Measurements from ENCODE around the gene BHMT. TPM values are rescaled to one million over a fixed set of nuclear protein-coding genes. Genes with fewer than 3 reads are reported as not detected.
"Not testable (repeated sequence)": the region's sequence is repeated elsewhere in the genome, so short reads cannot be mapped to it uniquely, and the experiment has no call there.

BHMT gene
- total RNA-seq, 2 donors from 2014 or later, result 0.81 to 1.3 TPM

DNA sequence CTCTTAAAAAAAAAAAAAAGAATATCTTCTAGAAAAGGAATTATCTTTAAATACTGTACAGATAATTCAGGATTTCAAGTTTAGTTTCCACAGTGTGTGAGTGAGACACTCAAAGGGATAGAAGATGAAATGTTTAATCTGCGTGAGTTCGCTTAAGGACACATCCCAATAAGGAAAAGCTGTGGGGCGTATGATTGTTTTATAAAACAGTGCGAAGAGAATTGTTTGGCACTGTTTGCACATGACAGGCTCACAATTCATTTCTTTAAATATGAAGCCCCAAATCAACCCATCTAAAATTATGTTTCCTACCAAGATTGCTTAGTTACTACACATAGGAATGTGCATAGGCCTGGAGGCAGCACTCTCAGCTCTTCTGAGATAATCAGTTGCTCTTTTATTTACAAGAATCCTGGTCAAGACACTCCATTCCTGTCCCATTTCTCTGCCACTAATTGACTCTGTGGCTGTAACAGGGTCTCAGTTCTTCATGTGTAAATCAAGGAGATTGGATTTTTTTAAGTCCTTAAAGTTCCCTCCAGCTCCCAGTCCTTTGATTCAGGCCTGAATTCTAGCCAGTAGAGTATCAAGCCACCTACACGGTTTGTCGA lies 60.1 kb downstream of the BHMT start:
- Histone ChIP-seq H3K27me3 (ENCODE audit: control insufficient read depth, insufficient read depth, low read length, poor library complexity, severe bottlenecking) (no peaks in the 10 kb centered on the region), H3K36me3 (ENCODE audit: control insufficient read depth, insufficient read depth, low read length) (no peaks in the 10 kb centered on the region), H3K9ac (ENCODE audit: extremely low read depth, low read length, poor library complexity, severe bottlenecking) (no peak overlapping the region), H3K4me1 (ENCODE audit: control insufficient read depth, insufficient read depth, low read length) (peaks cover 9% of the 10 kb centered on the region), H3K4me3 (ENCODE audit: low read length) (no peak overlapping the region), H3K27ac (ENCODE audit: low read depth, low read length) (no peak overlapping the region), H3K9me3 (ENCODE audit: control insufficient read depth, low read length) (no peaks in the 10 kb centered on the region)
- no peaks in the 10 kb centered on the region for H3K9me3 Mint-ChIP-seq
- no peaks in the 10 kb centered on the region for H3K36me3 Mint-ChIP-seq (ENCODE audit: low read depth)
- peak overlapping the region; percentile 71 for H3K27ac Mint-ChIP-seq
- no peak overlapping the region for H3K4me3 Mint-ChIP-seq
- peaks cover 22% of the 10 kb centered on the region for H3K4me1 Mint-ChIP-seq
- DNase-seq, result no peak
- 89 to 91% methylated on average over 5 to 6 of the region's 6 CpGs for WGBS, 2 experiments (ENCODE audit: insufficient coverage in 1 of 2, insufficient read length in 1 of 2)
- TF ChIP-seq, protein P1, sequence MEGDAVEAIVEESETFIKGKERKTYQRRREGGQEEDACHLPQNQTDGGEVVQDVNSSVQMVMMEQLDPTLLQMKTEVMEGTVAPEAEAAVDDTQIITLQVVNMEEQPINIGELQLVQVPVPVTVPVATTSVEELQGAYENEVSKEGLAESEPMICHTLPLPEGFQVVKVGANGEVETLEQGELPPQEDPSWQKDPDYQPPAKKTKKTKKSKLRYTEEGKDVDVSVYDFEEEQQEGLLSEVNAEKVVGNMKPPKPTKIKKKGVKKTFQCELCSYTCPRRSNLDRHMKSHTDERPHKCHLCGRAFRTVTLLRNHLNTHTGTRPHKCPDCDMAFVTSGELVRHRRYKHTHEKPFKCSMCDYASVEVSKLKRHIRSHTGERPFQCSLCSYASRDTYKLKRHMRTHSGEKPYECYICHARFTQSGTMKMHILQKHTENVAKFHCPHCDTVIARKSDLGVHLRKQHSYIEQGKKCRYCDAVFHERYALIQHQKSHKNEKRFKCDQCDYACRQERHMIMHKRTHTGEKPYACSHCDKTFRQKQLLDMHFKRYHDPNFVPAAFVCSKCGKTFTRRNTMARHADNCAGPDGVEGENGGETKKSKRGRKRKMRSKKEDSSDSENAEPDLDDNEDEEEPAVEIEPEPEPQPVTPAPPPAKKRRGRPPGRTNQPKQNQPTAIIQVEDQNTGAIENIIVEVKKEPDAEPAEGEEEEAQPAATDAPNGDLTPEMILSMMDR (conservative IDR thresholded peaks at IDR 0.05), result no peak
- H3K27me3 Mint-ChIP-seq (ENCODE audit: insufficient read depth), result no peaks in the 10 kb centered on the region

DNA sequence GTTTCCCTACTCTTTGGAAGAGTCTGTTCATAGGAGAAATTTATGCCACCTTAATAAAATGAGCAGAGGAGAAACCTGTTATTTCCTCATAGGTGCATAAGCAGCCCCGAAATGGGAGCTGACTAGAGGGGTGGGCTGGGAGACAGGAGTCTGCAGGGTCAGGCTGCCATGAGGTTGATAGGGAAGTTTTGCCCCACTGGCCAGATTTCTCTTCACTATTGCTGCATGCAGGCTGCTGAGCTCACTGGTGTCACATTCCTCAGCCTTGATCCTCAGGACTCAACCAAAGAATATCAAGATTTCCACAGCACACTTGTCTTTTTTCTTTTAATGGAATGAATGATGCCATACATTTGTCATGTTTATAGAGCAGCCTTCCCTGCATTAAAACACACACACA lies 60.7 kb downstream of the BHMT start:
- TF ChIP-seq, protein P1 (conservative IDR thresholded peaks at IDR 0.05), result no peak

DNA sequence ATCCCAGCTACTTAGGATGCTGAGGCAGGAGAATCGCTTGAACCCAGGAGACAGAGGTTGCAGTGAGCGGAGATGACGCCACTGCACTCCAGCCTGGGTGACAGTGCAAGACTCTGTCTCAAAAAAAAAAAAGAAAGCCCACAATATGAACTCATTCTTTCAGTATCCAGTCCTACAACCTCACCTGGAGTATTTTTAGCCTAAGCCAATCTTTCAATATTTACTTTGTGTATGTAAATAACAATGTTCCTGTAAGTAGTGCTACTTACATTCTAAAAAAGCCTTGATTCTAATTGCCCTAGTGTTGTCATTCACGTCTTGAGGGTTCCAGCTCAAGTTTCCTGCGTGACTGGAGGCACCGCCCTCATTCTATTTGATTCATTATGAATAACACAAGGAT lies 62.0 kb downstream of the BHMT start:
- peaks cover 9% of the 10 kb centered on the region for H3K4me1 ChIP-seq (ENCODE audit: control insufficient read depth, insufficient read depth, low read length)
- H3K36me3 Mint-ChIP-seq (ENCODE audit: low read depth), result no peaks in the 10 kb centered on the region
- H3K27me3 Mint-ChIP-seq (ENCODE audit: insufficient read depth), result no peaks in the 10 kb centered on the region
- no peak overlapping the region for H3K4me3 ChIP-seq (ENCODE audit: low read length)
- H3K9me3 Mint-ChIP-seq, result no peaks in the 10 kb centered on the region
- H3K4me3 Mint-ChIP-seq, result no peak overlapping the region
- H3K27ac ChIP-seq (ENCODE audit: low read depth, low read length), result no peak overlapping the region
- H3K36me3 ChIP-seq (ENCODE audit: control insufficient read depth, insufficient read depth, low read length), result no peaks in the 10 kb centered on the region
- H3K27me3 ChIP-seq (ENCODE audit: control insufficient read depth, insufficient read depth, low read length, poor library complexity, severe bottlenecking), result no peaks in the 10 kb centered on the region
- H3K9ac ChIP-seq (ENCODE audit: extremely low read depth, low read length, poor library complexity, severe bottlenecking), result no peak overlapping the region
- TF ChIP-seq, protein P1 (conservative IDR thresholded peaks at IDR 0.05), result no peak
- no peak overlapping the region for H3K27ac Mint-ChIP-seq
- no peak for DNase-seq
- H3K9me3 ChIP-seq (ENCODE audit: control insufficient read depth, low read length), result no peaks in the 10 kb centered on the region
- peaks cover 22% of the 10 kb centered on the region for H3K4me1 Mint-ChIP-seq
- WGBS, 2 experiments (ENCODE audit: insufficient coverage in 1 of 2, insufficient read length in 1 of 2), result 83 to 88% methylated on average over 4 to 6 of the region's 6 CpGs

More for the DNA sequence above, 60.7 kb downstream of the BHMT start:
- Histone ChIP-seq H3K27me3 (ENCODE audit: control insufficient read depth, insufficient read depth, low read length, poor library complexity, severe bottlenecking) (no peaks in the 10 kb centered on the region), H3K27ac (ENCODE audit: low read depth, low read length) (no peak overlapping the region), H3K9me3 (ENCODE audit: control insufficient read depth, low read length) (no peaks in the 10 kb centered on the region), H3K4me1 (ENCODE audit: control insufficient read depth, insufficient read depth, low read length) (peaks cover 9% of the 10 kb centered on the region), H3K9ac (ENCODE audit: extremely low read depth, low read length, poor library complexity, severe bottlenecking) (no peak overlapping the region), H3K4me3 (ENCODE audit: low read length) (no peak overlapping the region), H3K36me3 (ENCODE audit: control insufficient read depth, insufficient read depth, low read length) (no peaks in the 10 kb centered on the region)
- peak overlapping the region; percentile 71 for H3K27ac Mint-ChIP-seq
- DNase-seq, result peak; percentile 55
- H3K9me3 Mint-ChIP-seq, result no peaks in the 10 kb centered on the region
- peaks cover 22% of the 10 kb centered on the region for H3K4me1 Mint-ChIP-seq
- H3K4me3 Mint-ChIP-seq, result no peak overlapping the region
- WGBS, 2 experiments (ENCODE audit: insufficient coverage in 1 of 2, insufficient read length in 1 of 2), result 74 to 78% methylated on average over 1 of the region's 1 CpG
- no peaks in the 10 kb centered on the region for H3K36me3 Mint-ChIP-seq (ENCODE audit: low read depth)
- H3K27me3 Mint-ChIP-seq (ENCODE audit: insufficient read depth), result no peaks in the 10 kb centered on the region

DNA sequence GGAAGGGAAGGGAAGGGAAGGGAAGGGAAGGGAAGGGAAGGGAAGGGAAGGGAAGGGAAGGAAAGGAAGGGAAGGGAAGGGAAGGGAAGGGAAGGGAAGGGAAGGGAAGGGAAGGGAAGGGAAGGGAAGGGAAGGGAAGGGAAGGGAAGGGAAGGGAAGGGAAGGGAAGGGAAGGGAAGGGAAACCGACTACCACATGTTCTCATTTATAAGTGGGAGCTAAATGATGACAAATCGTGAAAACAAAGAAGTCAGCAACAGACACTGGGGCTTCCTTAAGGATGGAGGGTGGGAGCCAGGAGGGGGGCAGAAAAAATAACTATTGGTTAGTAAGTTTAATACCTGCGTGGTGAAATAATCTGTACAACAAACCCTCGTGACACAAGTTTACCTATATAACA lies 68.8 kb downstream of the BHMT start:
- not testable (repeated sequence) for H3K9ac ChIP-seq (ENCODE audit: extremely low read depth, low read length, poor library complexity, severe bottlenecking); H3K36me3 Mint-ChIP-seq (ENCODE audit: low read depth); H3K9me3 ChIP-seq (ENCODE audit: control insufficient read depth, low read length); H3K27ac Mint-ChIP-seq; H3K4me3 ChIP-seq (ENCODE audit: low read length); H3K4me3 Mint-ChIP-seq; H3K9me3 Mint-ChIP-seq; H3K27me3 ChIP-seq (ENCODE audit: control insufficient read depth, insufficient read depth, low read length, poor library complexity, severe bottlenecking); H3K36me3 ChIP-seq (ENCODE audit: control insufficient read depth, insufficient read depth, low read length); DNase-seq; H3K27ac ChIP-seq (ENCODE audit: low read depth, low read length); H3K27me3 Mint-ChIP-seq (ENCODE audit: insufficient read depth)
- 97 to 100% methylated on average over 1 to 4 of the region's 4 CpGs for WGBS, 2 experiments (ENCODE audit: insufficient coverage in 1 of 2, insufficient read length in 1 of 2)
- H3K4me1 ChIP-seq (ENCODE audit: control insufficient read depth, insufficient read depth, low read length), result peaks cover 13% of the 10 kb centered on the region
- H3K4me1 Mint-ChIP-seq, result peaks cover 23% of the 10 kb centered on the region
